Mesenchymal stem cell (in vitro differentiated cells and primary cell): ENCODE measurements around the gene COPS2.

ENCODE experiments used
- DNase-seq: peaks from one replicate; pipeline ENCODE4 v3.0.0-alpha.2; 2013
- H2AFZ ChIP-seq: one replicate; pipeline ENCODE4 v1.6.1; 2013; ENCODE audit warnings: low read depth, mild to moderate bottlenecking, control low read depth, inconsistent platforms, low read length, moderate library complexity
- H2AK5ac ChIP-seq: 2 replicates; pipeline ENCODE4 v1.6.1; 2013; ENCODE audit warnings: low read length, moderate library complexity, mild to moderate bottlenecking, inconsistent platforms; ENCODE audit not compliant: severe bottlenecking
- H2BK120ac ChIP-seq: one replicate; pipeline ENCODE4 v1.6.1; 2013; ENCODE audit warnings: low read depth, mild to moderate bottlenecking, inconsistent platforms, low read length, moderate library complexity
- H2BK12ac ChIP-seq, 2 experiments: one replicate each; pipeline ENCODE4 v1.6.1; 2013; ENCODE audit warnings: inconsistent platforms in 2 of 2, low read length in 2 of 2, mild to moderate bottlenecking in 2 of 2, moderate library complexity in 2 of 2, control low read depth in 1 of 2
- H2BK15ac ChIP-seq: one replicate; pipeline ENCODE4 v1.6.1; 2013; ENCODE audit warnings: mild to moderate bottlenecking, low read depth, inconsistent platforms; ENCODE audit not compliant: poor library complexity, severe bottlenecking
- H2BK5ac ChIP-seq: 2 replicates; pipeline ENCODE4 v1.6.1; 2013; ENCODE audit warnings: low read depth, mild to moderate bottlenecking, low read length, control low read depth, inconsistent platforms; ENCODE audit not compliant: poor library complexity, severe bottlenecking
- H3K14ac ChIP-seq, 2 experiments: one replicate each; pipeline ENCODE4 v1.6.1; 2013; ENCODE audit warnings: inconsistent platforms in 2 of 2, low read length in 2 of 2, control low read depth in 1 of 2, mild to moderate bottlenecking in 1 of 2, moderate library complexity in 1 of 2
- H3K18ac ChIP-seq, 2 experiments: one replicate each; pipeline ENCODE4 v1.6.1; 2013; ENCODE audit warnings: inconsistent platforms in 2 of 2, low read length in 2 of 2, control low read depth in 1 of 2, low read depth in 1 of 2, mild to moderate bottlenecking in 1 of 2
- H3K23ac ChIP-seq, 2 experiments: one replicate each; pipeline ENCODE4 v1.6.1; 2013; ENCODE audit warnings: inconsistent platforms in 2 of 2, low read length in 2 of 2, mild to moderate bottlenecking in 2 of 2, moderate library complexity in 2 of 2, control low read depth in 1 of 2
- H3K27ac ChIP-seq: 2 replicates; pipeline ENCODE4 v1.5.1; 2013; ENCODE audit warnings: mild to moderate bottlenecking, moderate library complexity, low read length, control low read depth, inconsistent platforms; ENCODE audit not compliant: poor library complexity, severe bottlenecking
- H3K27me3 ChIP-seq, 2 experiments: 2 replicates each; pipeline versions ENCODE4 v1.6.1 to v1.7.0; 2013; ENCODE audit warnings: low read length in 2 of 2, mild to moderate bottlenecking in 2 of 2, moderate library complexity in 2 of 2, control low read depth in 1 of 2, inconsistent platforms in 1 of 2; ENCODE audit not compliant: control insufficient read depth in 1 of 2, insufficient read depth in 1 of 2
- H3K36me3 ChIP-seq, 2 experiments: 2 replicates each; pipeline versions ENCODE4 v1.6.1 to v1.7.0; 2013; ENCODE audit warnings: low read length in 2 of 2, control low read depth in 1 of 2, inconsistent platforms in 1 of 2, low read depth in 1 of 2, mild to moderate bottlenecking in 1 of 2; ENCODE audit not compliant: insufficient read depth in 2 of 2, control insufficient read depth in 1 of 2
- H3K4ac ChIP-seq, 2 experiments: one replicate each; pipeline ENCODE4 v1.6.1; 2013; ENCODE audit warnings: inconsistent platforms in 2 of 2, low read length in 2 of 2, mild to moderate bottlenecking in 2 of 2, moderate library complexity in 2 of 2, control low read depth in 1 of 2, low read depth in 1 of 2
- H3K4me1 ChIP-seq: 2 replicates; pipeline ENCODE4 v1.6.1; 2013; ENCODE audit warnings: low read depth, low read length, control low read depth; ENCODE audit not compliant: control insufficient read depth, insufficient read depth
- H3K4me2 ChIP-seq: 2 replicates; pipeline ENCODE4 v1.6.1; 2013; ENCODE audit warnings: low read length, mild to moderate bottlenecking, inconsistent platforms; ENCODE audit not compliant: poor library complexity, severe bottlenecking
- H3K4me3 ChIP-seq, 2 experiments: 2 replicates each; pipeline versions ENCODE4 v1.5.1 to v1.7.0; 2013; ENCODE audit warnings: low read length in 2 of 2, mild to moderate bottlenecking in 2 of 2, control low read depth in 1 of 2, low read depth in 1 of 2; ENCODE audit not compliant: insufficient read depth in 1 of 2
- H3K79me1 ChIP-seq: replicated peaks from 2 replicates; pipeline ENCODE4 v1.6.1; 2013; ENCODE audit warnings: mild to moderate bottlenecking, control low read depth, low read length, inconsistent platforms; ENCODE audit not compliant: poor library complexity, severe bottlenecking
- H3K9ac ChIP-seq: 2 replicates; pipeline ENCODE4 v1.7.0; 2013; ENCODE audit warnings: mild to moderate bottlenecking, low read length, moderate library complexity
- H3K9me3 ChIP-seq: 2 replicates; pipeline ENCODE4 v1.7.0; 2013; ENCODE audit warnings: mild to moderate bottlenecking, low read length; ENCODE audit not compliant: control insufficient read depth
- H4K8ac ChIP-seq: one replicate; pipeline ENCODE4 v1.6.1; 2013; ENCODE audit warnings: inconsistent platforms, mild to moderate bottlenecking, low read length, moderate library complexity
- H4K91ac ChIP-seq: one replicate; pipeline ENCODE4 v1.6.1; 2013; ENCODE audit warnings: mild to moderate bottlenecking, low read length, inconsistent platforms
- WGBS: methylation state at CpG from one replicate; pipeline ENCODE4 v1.1.7; 2013; ENCODE audit warnings: mixed read lengths; 5-methylcytosine and 5-hydroxymethylcytosine counted together

COPS2 gene

GRCh38 chr15:49084285-49084570 is 71.2 kb downstream of the COPS2 start:
- no peak for DNase-seq
- no peak overlapping the region for H2BK12ac ChIP-seq

GRCh38 chr15:49083401-49084284 is 71.8 kb downstream of the COPS2 start:
- no peak overlapping the region for H2BK15ac ChIP-seq
- no peaks in the 10 kb centered on the region for H3K9me3 ChIP-seq
- no peak overlapping the region for H4K8ac ChIP-seq
- H3K4me3 ChIP-seq, result peak overlapping the region in 1 of 2 experiments; percentile 2
- no peaks in the 10 kb centered on the region for H3K27me3 ChIP-seq
- H3K4me2 ChIP-seq, result no peak overlapping the region
- H3K18ac ChIP-seq, result no peak overlapping the region
- peak overlapping the region; percentile 55 for H3K9ac ChIP-seq
- H3K14ac ChIP-seq, result no peak overlapping the region
- H3K36me3 ChIP-seq, result no peaks in the 10 kb centered on the region
- DNase-seq, result peak; percentile 46
- H2AFZ ChIP-seq, result no peak overlapping the region
- H2AK5ac ChIP-seq, result no peak overlapping the region
- H3K79me1 ChIP-seq, result no peaks in the 10 kb centered on the region
- no peak overlapping the region for H3K23ac ChIP-seq
- no peaks in the 10 kb centered on the region for H3K4me1 ChIP-seq
- no peak overlapping the region for H2BK5ac ChIP-seq
- H3K27ac ChIP-seq, result no peak overlapping the region
- H2BK120ac ChIP-seq, result no peak overlapping the region
- WGBS, result 97% methylated on average over 5 of the region's 5 CpGs
- no peak overlapping the region for H2BK12ac ChIP-seq
- no peak overlapping the region for H4K91ac ChIP-seq
- no peak overlapping the region for H3K4ac ChIP-seq

More at GRCh38 chr15:49084285-49084570, 71.2 kb downstream of the COPS2 start:
- Histone ChIP-seq H3K27me3 (no peaks in the 10 kb centered on the region), H2BK15ac (no peak overlapping the region), H2AK5ac (no peak overlapping the region), H3K4me3 (no peak overlapping the region), H4K91ac (no peak overlapping the region), H2BK120ac (no peak overlapping the region), H3K9me3 (no peaks in the 10 kb centered on the region), H3K79me1 (no peaks in the 10 kb centered on the region), H2BK5ac (no peak overlapping the region), H4K8ac (no peak overlapping the region), H3K4me1 (no peaks in the 10 kb centered on the region), H3K27ac (no peak overlapping the region), H3K4ac (no peak overlapping the region), H3K4me2 (no peak overlapping the region), H3K14ac (no peak overlapping the region), H3K36me3 (no peaks in the 10 kb centered on the region), H3K9ac (no peak overlapping the region), H3K18ac (no peak overlapping the region), H3K23ac (no peak overlapping the region), H2AFZ (no peak overlapping the region)
- 100% methylated on average over 3 of the region's 3 CpGs for WGBS

DNA sequence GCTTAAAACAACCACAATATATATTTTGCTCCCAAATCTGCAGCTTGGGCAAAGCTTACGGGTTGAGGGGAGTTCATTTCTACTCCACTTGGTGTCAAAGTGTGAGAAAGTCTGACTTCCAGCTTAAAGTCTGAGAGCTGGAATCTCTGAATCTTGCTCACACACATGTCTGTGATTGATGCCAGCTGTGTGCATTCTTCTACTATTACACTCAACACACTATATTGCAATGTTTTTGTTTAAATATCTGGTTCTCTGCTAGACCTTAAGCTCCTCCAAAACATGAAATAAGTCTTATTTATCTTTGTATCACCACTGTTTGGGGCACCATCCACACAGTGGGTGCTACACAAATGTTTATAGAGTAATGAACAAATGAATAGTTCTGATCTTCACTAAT is 72.4 kb downstream of the COPS2 start:
- H2BK120ac ChIP-seq, result no peak overlapping the region
- no peak overlapping the region for H2AK5ac ChIP-seq
- H3K4me1 ChIP-seq, result no peaks in the 10 kb centered on the region
- no peak overlapping the region for H4K8ac ChIP-seq
- no peak overlapping the region for H3K4ac ChIP-seq
- H4K91ac ChIP-seq, result no peak overlapping the region
- no peak overlapping the region for H3K27ac ChIP-seq
- H3K4me2 ChIP-seq, result no peak overlapping the region
- H2BK15ac ChIP-seq, result no peak overlapping the region
- H3K14ac ChIP-seq, result no peak overlapping the region
- H3K4me3 ChIP-seq, result no peak overlapping the region
- no peak overlapping the region for H3K18ac ChIP-seq
- peak; percentile 76 for DNase-seq
- H3K9me3 ChIP-seq, result no peaks in the 10 kb centered on the region
- H2BK5ac ChIP-seq, result no peak overlapping the region
- H3K9ac ChIP-seq, result peak overlapping the region; percentile 55
- H3K23ac ChIP-seq, result no peak overlapping the region
- H2BK12ac ChIP-seq, result no peak overlapping the region
- WGBS, result 50% methylated on average over 1 of the region's 1 CpG
- no peak overlapping the region for H2AFZ ChIP-seq
- H3K36me3 ChIP-seq, result no peaks in the 10 kb centered on the region
- no peaks in the 10 kb centered on the region for H3K79me1 ChIP-seq
- no peaks in the 10 kb centered on the region for H3K27me3 ChIP-seq

DNA sequence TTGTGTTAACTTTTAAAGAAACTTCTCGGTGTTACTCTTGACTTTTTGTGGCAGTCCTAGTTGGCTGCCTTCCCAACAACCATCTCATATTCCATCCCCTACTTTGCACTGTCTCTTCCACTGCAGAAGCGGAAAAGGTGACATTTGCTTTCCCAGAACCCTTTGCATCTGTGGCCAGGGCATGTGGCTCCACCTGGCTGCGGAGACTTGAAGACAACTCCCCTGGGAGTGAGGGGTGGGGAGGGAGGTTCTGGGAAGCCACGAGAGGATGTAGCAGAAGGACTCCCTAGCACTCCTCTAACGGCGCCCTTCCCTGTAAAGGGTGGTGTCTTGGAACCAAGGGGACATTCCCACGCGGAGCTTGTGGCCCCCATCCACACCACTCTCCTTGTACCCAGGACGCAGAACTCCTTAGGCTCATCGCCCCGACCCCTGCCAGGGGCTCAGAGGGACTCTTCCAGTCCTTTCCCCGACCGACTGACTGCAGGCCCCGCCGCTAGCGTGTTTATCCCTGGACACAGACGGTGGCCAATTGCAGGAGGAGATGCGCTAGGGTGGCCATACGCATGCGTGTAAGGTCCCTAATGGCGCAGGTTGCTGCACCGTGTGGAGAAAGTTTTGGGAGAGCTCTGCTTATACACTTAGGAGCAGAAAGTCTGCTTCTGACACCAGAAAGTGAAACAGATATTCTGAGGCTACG is 75.9 kb downstream of the COPS2 start:
- no peak overlapping the region for H3K14ac ChIP-seq
- no peak overlapping the region for H2BK15ac ChIP-seq
- H3K27ac ChIP-seq, result no peak overlapping the region
- no peaks in the 10 kb centered on the region for H3K36me3 ChIP-seq
- WGBS, result 89% methylated on average over 22 of the region's 23 CpGs
- no peak overlapping the region for H3K4me2 ChIP-seq
- no peak overlapping the region for H3K18ac ChIP-seq
- no peaks in the 10 kb centered on the region for H3K4me1 ChIP-seq
- no peak overlapping the region for H4K8ac ChIP-seq
- no peak overlapping the region for H3K23ac ChIP-seq
- H3K4me3 ChIP-seq, result no peak overlapping the region
- H2BK5ac ChIP-seq, result no peak overlapping the region
- no peaks in the 10 kb centered on the region for H3K9me3 ChIP-seq
- no peak overlapping the region for H4K91ac ChIP-seq
- H3K4ac ChIP-seq, result no peak overlapping the region
- H2BK12ac ChIP-seq, result no peak overlapping the region
- no peaks in the 10 kb centered on the region for H3K79me1 ChIP-seq
- H2BK120ac ChIP-seq, result no peak overlapping the region
- DNase-seq, result no peak
- no peak overlapping the region for H2AK5ac ChIP-seq
- H3K9ac ChIP-seq, result no peak overlapping the region
- no peaks in the 10 kb centered on the region for H3K27me3 ChIP-seq
- H2AFZ ChIP-seq, result no peak overlapping the region
